WTC11 (cell line): ENCODE results near the gene PDSS1. TPM values are rescaled to one million over a fixed set of nuclear protein-coding genes. Genes with fewer than 3 reads are reported as not detected.

ENCODE experiments used
- ATAC-seq: fragments of 200-7000 bp; cut with Tn5 transposase; 2 replicates; pipeline ENCODE4 v1.10.0; 2021; ENCODE audit warnings: mild to moderate bottlenecking, moderate library complexity
- CTCF ChIA-PET: fragments of 300-600 bp; sonication (Branson Sonifier 250); formaldehyde crosslinking; loops from one replicate; lab custom pipeline; 2021; ENCODE audit warnings: antibody characterized with exemption; lab: Charles Lee
- POLR2A ChIA-PET: fragments of 350-600 bp; sonication (Branson Sonifier 250); formaldehyde crosslinking; loops from one replicate; lab custom pipeline; 2021; ENCODE audit warnings: antibody characterized with exemption; lab: Charles Lee
- DNase-seq: peaks from one replicate; pipeline ENCODE4 v3.0.0; 2021; ENCODE audit warnings: low spot score
- H3K27ac Mint-ChIP-seq: 2 replicates; pipeline ENCODE4 v1.8.0; 2021; ENCODE audit warnings: mixed read lengths
- H3K27me3 Mint-ChIP-seq: 2 replicates; pipeline ENCODE4 v1.8.0; 2021; ENCODE audit warnings: low read depth, mild to moderate bottlenecking, moderate library complexity, mixed read lengths
- H3K36me3 Mint-ChIP-seq: 2 replicates; pipeline ENCODE4 v1.8.0; 2021; ENCODE audit warnings: mixed read lengths
- H3K4me1 Mint-ChIP-seq: 2 replicates; pipeline ENCODE4 v1.8.0; 2022; ENCODE audit warnings: mixed read lengths
- H3K4me3 Mint-ChIP-seq: 2 replicates; pipeline ENCODE4 v1.8.0; 2021; ENCODE audit warnings: mild to moderate bottlenecking, moderate library complexity, mixed read lengths
- H3K9me3 Mint-ChIP-seq: 2 replicates; pipeline ENCODE4 v1.8.0; 2021; ENCODE audit warnings: mixed read lengths
- ATF1 ChIP-seq: sonication (generic); formaldehyde crosslinking; IDR thresholded peaks from 2 replicates; pipeline ENCODE4 v1.8.1; 2023; ENCODE audit warnings: mild to moderate bottlenecking, moderate library complexity, missing genetic modification reagents
- ESRRA ChIP-seq: sonication (generic); formaldehyde crosslinking; IDR thresholded peaks from 2 replicates; pipeline ENCODE4 v1.8.1; 2022; ENCODE audit warnings: mild to moderate bottlenecking, missing genetic modification reagents, borderline replicate concordance
- FOXK1 ChIP-seq: sonication (generic); formaldehyde crosslinking; IDR thresholded peaks from 2 replicates; pipeline ENCODE4 v1.8.0; 2022; ENCODE audit warnings: mild to moderate bottlenecking, moderate library complexity, missing genetic modification reagents
- GTF2I ChIP-seq: fragments of 250-450 bp; sonication (Bioruptor Pico); conservative IDR thresholded peaks from 2 replicates; pipeline ENCODE4 v1.4.0; 2021; ENCODE audit warnings: mild to moderate bottlenecking
- IRF2 ChIP-seq: sonication (generic); formaldehyde crosslinking; IDR thresholded peaks from 2 replicates; pipeline ENCODE4 v1.8.0; 2022; ENCODE audit warnings: low read depth, missing genetic modification reagents, borderline replicate concordance
- NR1H2 ChIP-seq: sonication (generic); formaldehyde crosslinking; IDR thresholded peaks from 2 replicates; pipeline ENCODE4 v1.9.0; 2021; ENCODE audit warnings: mild to moderate bottlenecking, moderate library complexity, missing genetic modification reagents
- RELA ChIP-seq: sonication (generic); formaldehyde crosslinking; IDR thresholded peaks from 2 replicates; pipeline ENCODE4 v1.8.1; 2022; ENCODE audit warnings: missing genetic modification reagents, mild to moderate bottlenecking, borderline replicate concordance
- SMAD3 ChIP-seq: sonication (generic); formaldehyde crosslinking; IDR thresholded peaks from 2 replicates; pipeline ENCODE4 v1.8.0; 2022; ENCODE audit warnings: missing genetic modification reagents, mild to moderate bottlenecking, borderline replicate concordance
- TEAD1 ChIP-seq: sonication (generic); formaldehyde crosslinking; IDR thresholded peaks from 2 replicates; pipeline ENCODE4 v1.8.0; 2022; ENCODE audit warnings: mild to moderate bottlenecking, missing genetic modification reagents
- total RNA-seq: library from RNA; stranded (reverse); gene quantifications from 3 replicates; pipeline ENCODE4 v1.2.3, GENCODE V29; 2021
- TF ChIP-seq, protein P1 (sequence below): sonication (generic); formaldehyde crosslinking; IDR thresholded peaks from 2 replicates; pipeline ENCODE4 v1.8.0; 2023; ENCODE audit warnings: missing genetic modification reagents, mild to moderate bottlenecking, borderline replicate concordance
- TF ChIP-seq, protein P2 (sequence below): fragments of 250-450 bp; sonication (Bioruptor Pico); IDR thresholded peaks from 2 replicates; pipeline ENCODE4 v1.9.0; 2021; ENCODE audit warnings: moderate library complexity, mild to moderate bottlenecking, inconsistent platforms, borderline replicate concordance
- TF ChIP-seq, protein P3 (sequence below): sonication (generic); formaldehyde crosslinking; IDR thresholded peaks from 2 replicates; pipeline ENCODE4 v1.8.0; 2022; ENCODE audit warnings: mild to moderate bottlenecking, missing genetic modification reagents
- TF ChIP-seq, protein P4 (sequence below): sonication (generic); formaldehyde crosslinking; IDR thresholded peaks from 2 replicates; pipeline ENCODE4 v1.8.1; 2023; ENCODE audit warnings: mild to moderate bottlenecking, missing genetic modification reagents
- TF ChIP-seq, protein P5 (sequence below): sonication (generic); formaldehyde crosslinking; IDR thresholded peaks from 2 replicates; pipeline ENCODE4 v1.8.0; 2022; ENCODE audit warnings: mild to moderate bottlenecking, missing genetic modification reagents
- TF ChIP-seq, protein P6 (sequence below): sonication (generic); formaldehyde crosslinking; IDR thresholded peaks from 2 replicates; pipeline ENCODE4 v1.8.1; 2023; ENCODE audit warnings: mild to moderate bottlenecking, missing genetic modification reagents, moderate library complexity
- TF ChIP-seq, protein P7 (sequence below): sonication (generic); formaldehyde crosslinking; IDR thresholded peaks from 2 replicates; pipeline ENCODE4 v1.8.1; 2023; ENCODE audit warnings: mild to moderate bottlenecking, missing genetic modification reagents, moderate library complexity
- TF ChIP-seq, protein P8 (sequence below): fragments of 250-450 bp; sonication (Bioruptor Pico); IDR thresholded peaks from 2 replicates; pipeline ENCODE4 v1.9.0; 2021; ENCODE audit warnings: mild to moderate bottlenecking
- TF ChIP-seq, protein P9 (sequence below): fragments of 200-600 bp; IDR thresholded peaks from 2 replicates; pipeline ENCODE4 v1.8.0; 2022; ENCODE audit warnings: antibody characterized with exemption
- TF ChIP-seq, protein P10 (sequence below): sonication (generic); formaldehyde crosslinking; IDR thresholded peaks from 2 replicates; pipeline ENCODE4 v1.8.0; 2022; ENCODE audit warnings: mild to moderate bottlenecking, missing genetic modification reagents
- TF ChIP-seq, protein P11 (sequence below): sonication (generic); formaldehyde crosslinking; IDR thresholded peaks from 2 replicates; pipeline ENCODE4 v1.8.1; 2022; ENCODE audit warnings: low read depth, mild to moderate bottlenecking, moderate library complexity, missing genetic modification reagents, borderline replicate concordance

PDSS1 gene
- total RNA-seq, 1 experiment from 2014 or later = 13.6 TPM

DNA sequence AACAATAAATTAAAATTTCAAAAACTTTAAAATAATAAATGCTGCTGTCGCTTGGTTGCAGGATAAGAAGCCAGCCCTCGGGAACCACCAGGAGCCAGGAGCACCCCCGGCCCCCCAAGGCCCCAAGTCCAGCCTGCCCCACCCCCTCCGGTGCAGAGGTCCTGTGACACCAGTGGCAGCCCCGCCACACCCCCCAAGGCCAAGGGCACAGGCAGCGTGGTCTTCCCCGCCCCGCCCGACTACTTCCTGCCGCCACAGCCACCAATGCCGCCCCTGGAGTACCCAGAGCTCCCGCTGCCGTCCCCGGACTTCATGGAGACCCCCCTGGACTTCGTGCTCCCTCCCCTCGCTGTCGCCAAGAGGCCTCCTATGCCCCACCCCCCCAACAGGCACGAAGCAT is 44.5 kb upstream of the PDSS1 start:
- H3K4me1 Mint-ChIP-seq = 0 out of 2 replicates have a peak, but pooled peaks cover 4% of the 10 kb centered on the region
- CTCF ChIA-PET = no interaction called here
- POLR2A ChIA-PET = interaction anchor here (0.7 kb wide), 2 partner anchors 37 to 1902 kb away, joined by 6 to 7 read pairs; no protein-coding TSS in a partner anchor

DNA sequence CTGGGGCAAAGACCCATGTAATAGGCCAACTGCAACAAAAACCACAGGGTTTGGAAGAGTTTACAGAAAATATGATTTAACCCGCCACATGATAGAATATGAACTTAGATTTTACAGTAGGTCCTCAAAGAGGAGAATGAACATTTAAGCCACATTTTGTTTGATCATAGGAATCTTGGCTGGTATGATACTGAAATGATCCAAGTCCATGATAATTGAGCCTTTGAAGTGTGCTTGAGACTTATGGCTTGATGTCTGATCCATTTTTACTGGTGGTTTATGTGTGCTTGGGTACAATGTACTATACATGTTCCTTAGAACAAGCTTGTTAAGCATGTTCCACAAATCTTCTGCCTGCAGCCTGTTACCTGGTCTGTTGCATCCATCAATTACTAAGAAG is 41.8 kb upstream of the PDSS1 start:
- no peaks in the 10 kb centered on the region for H3K4me1 Mint-ChIP-seq
- ChIA-PET POLR2A (no interaction called here), CTCF (no interaction called here)
- no peak overlapping the region for H3K4me3 Mint-ChIP-seq
- ATAC-seq = no peak
- no peaks in the 10 kb centered on the region for H3K36me3 Mint-ChIP-seq
- no peaks in the 10 kb centered on the region for H3K9me3 Mint-ChIP-seq
- DNase-seq = no peak
- H3K27me3 Mint-ChIP-seq = no peaks in the 10 kb centered on the region
- no peak overlapping the region for H3K27ac Mint-ChIP-seq
- TF ChIP-seq, protein P1, sequence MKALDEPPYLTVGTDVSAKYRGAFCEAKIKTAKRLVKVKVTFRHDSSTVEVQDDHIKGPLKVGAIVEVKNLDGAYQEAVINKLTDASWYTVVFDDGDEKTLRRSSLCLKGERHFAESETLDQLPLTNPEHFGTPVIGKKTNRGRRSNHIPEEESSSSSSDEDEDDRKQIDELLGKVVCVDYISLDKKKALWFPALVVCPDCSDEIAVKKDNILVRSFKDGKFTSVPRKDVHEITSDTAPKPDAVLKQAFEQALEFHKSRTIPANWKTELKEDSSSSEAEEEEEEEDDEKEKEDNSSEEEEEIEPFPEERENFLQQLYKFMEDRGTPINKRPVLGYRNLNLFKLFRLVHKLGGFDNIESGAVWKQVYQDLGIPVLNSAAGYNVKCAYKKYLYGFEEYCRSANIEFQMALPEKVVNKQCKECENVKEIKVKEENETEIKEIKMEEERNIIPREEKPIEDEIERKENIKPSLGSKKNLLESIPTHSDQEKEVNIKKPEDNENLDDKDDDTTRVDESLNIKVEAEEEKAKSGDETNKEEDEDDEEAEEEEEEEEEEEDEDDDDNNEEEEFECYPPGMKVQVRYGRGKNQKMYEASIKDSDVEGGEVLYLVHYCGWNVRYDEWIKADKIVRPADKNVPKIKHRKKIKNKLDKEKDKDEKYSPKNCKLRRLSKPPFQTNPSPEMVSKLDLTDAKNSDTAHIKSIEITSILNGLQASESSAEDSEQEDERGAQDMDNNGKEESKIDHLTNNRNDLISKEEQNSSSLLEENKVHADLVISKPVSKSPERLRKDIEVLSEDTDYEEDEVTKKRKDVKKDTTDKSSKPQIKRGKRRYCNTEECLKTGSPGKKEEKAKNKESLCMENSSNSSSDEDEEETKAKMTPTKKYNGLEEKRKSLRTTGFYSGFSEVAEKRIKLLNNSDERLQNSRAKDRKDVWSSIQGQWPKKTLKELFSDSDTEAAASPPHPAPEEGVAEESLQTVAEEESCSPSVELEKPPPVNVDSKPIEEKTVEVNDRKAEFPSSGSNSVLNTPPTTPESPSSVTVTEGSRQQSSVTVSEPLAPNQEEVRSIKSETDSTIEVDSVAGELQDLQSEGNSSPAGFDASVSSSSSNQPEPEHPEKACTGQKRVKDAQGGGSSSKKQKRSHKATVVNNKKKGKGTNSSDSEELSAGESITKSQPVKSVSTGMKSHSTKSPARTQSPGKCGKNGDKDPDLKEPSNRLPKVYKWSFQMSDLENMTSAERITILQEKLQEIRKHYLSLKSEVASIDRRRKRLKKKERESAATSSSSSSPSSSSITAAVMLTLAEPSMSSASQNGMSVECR = no peak
- TF ChIP-seq ATF1 (CRISPR knock-in tag) (no peak), TEAD1 (CRISPR knock-in tag) (no peak)
- TF ChIP-seq, protein P2, sequence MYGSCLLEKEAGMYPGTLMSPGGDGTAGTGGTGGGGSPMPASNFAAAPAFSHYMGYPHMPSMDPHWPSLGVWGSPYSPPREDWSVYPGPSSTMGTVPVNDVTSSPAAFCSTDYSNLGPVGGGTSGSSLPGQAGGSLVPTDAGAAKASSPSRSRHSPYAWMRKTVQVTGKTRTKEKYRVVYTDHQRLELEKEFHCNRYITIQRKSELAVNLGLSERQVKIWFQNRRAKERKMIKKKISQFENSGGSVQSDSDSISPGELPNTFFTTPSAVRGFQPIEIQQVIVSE (CRISPR knock-in tag) = no peak
- TF ChIP-seq, protein P3, sequence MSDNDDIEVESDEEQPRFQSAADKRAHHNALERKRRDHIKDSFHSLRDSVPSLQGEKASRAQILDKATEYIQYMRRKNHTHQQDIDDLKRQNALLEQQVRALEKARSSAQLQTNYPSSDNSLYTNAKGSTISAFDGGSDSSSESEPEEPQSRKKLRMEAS = no peak
- TF ChIP-seq, protein P4, sequence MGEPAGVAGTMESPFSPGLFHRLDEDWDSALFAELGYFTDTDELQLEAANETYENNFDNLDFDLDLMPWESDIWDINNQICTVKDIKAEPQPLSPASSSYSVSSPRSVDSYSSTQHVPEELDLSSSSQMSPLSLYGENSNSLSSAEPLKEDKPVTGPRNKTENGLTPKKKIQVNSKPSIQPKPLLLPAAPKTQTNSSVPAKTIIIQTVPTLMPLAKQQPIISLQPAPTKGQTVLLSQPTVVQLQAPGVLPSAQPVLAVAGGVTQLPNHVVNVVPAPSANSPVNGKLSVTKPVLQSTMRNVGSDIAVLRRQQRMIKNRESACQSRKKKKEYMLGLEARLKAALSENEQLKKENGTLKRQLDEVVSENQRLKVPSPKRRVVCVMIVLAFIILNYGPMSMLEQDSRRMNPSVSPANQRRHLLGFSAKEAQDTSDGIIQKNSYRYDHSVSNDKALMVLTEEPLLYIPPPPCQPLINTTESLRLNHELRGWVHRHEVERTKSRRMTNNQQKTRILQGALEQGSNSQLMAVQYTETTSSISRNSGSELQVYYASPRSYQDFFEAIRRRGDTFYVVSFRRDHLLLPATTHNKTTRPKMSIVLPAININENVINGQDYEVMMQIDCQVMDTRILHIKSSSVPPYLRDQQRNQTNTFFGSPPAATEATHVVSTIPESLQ = no peak
- TF ChIP-seq, protein P5, sequence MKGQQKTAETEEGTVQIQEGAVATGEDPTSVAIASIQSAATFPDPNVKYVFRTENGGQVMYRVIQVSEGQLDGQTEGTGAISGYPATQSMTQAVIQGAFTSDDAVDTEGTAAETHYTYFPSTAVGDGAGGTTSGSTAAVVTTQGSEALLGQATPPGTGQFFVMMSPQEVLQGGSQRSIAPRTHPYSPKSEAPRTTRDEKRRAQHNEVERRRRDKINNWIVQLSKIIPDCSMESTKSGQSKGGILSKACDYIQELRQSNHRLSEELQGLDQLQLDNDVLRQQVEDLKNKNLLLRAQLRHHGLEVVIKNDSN (CRISPR knock-in tag) = no peak
- TF ChIP-seq, protein P6, sequence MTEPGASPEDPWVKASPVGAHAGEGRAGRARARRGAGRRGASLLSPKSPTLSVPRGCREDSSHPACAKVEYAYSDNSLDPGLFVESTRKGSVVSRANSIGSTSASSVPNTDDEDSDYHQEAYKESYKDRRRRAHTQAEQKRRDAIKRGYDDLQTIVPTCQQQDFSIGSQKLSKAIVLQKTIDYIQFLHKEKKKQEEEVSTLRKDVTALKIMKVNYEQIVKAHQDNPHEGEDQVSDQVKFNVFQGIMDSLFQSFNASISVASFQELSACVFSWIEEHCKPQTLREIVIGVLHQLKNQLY (CRISPR knock-in tag) = no peak

More for the DNA sequence above, 44.5 kb upstream of the PDSS1 start:
- DNase-seq (no peak), ATAC-seq (no peak)
- H3K27me3 Mint-ChIP-seq = no peaks in the 10 kb centered on the region
- no peaks in the 10 kb centered on the region for H3K9me3 Mint-ChIP-seq
- TF ChIP-seq SMAD3 (CRISPR knock-in tag) = no peak
- no peak for TF ChIP-seq IRF2 (CRISPR knock-in tag)
- TF ChIP-seq FOXK1 = no peak
- TF ChIP-seq, protein P7, sequence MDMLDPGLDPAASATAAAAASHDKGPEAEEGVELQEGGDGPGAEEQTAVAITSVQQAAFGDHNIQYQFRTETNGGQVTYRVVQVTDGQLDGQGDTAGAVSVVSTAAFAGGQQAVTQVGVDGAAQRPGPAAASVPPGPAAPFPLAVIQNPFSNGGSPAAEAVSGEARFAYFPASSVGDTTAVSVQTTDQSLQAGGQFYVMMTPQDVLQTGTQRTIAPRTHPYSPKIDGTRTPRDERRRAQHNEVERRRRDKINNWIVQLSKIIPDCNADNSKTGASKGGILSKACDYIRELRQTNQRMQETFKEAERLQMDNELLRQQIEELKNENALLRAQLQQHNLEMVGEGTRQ (CRISPR knock-in tag) = no peak
- TF ChIP-seq, protein P8, sequence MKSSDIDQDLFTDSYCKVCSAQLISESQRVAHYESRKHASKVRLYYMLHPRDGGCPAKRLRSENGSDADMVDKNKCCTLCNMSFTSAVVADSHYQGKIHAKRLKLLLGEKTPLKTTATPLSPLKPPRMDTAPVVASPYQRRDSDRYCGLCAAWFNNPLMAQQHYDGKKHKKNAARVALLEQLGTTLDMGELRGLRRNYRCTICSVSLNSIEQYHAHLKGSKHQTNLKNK (CRISPR knock-in tag) = no peak
- TF ChIP-seq, protein P9, sequence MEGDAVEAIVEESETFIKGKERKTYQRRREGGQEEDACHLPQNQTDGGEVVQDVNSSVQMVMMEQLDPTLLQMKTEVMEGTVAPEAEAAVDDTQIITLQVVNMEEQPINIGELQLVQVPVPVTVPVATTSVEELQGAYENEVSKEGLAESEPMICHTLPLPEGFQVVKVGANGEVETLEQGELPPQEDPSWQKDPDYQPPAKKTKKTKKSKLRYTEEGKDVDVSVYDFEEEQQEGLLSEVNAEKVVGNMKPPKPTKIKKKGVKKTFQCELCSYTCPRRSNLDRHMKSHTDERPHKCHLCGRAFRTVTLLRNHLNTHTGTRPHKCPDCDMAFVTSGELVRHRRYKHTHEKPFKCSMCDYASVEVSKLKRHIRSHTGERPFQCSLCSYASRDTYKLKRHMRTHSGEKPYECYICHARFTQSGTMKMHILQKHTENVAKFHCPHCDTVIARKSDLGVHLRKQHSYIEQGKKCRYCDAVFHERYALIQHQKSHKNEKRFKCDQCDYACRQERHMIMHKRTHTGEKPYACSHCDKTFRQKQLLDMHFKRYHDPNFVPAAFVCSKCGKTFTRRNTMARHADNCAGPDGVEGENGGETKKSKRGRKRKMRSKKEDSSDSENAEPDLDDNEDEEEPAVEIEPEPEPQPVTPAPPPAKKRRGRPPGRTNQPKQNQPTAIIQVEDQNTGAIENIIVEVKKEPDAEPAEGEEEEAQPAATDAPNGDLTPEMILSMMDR = no peak
- no peak for TF ChIP-seq NR1H2
- TF ChIP-seq ESRRA (CRISPR knock-in tag) = no peak
- no peak for TF ChIP-seq GTF2I (CRISPR knock-in tag)
- no peak for TF ChIP-seq RELA (CRISPR knock-in tag)
- TF ChIP-seq, protein P10, sequence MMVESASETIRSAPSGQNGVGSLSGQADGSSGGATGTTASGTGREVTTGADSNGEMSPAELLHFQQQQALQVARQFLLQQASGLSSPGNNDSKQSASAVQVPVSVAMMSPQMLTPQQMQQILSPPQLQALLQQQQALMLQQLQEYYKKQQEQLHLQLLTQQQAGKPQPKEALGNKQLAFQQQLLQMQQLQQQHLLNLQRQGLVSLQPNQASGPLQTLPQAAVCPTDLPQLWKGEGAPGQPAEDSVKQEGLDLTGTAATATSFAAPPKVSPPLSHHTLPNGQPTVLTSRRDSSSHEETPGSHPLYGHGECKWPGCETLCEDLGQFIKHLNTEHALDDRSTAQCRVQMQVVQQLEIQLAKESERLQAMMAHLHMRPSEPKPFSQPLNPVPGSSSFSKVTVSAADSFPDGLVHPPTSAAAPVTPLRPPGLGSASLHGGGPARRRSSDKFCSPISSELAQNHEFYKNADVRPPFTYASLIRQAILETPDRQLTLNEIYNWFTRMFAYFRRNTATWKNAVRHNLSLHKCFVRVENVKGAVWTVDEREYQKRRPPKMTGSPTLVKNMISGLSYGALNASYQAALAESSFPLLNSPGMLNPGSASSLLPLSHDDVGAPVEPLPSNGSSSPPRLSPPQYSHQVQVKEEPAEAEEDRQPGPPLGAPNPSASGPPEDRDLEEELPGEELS = no peak
- TF ChIP-seq, protein P11, sequence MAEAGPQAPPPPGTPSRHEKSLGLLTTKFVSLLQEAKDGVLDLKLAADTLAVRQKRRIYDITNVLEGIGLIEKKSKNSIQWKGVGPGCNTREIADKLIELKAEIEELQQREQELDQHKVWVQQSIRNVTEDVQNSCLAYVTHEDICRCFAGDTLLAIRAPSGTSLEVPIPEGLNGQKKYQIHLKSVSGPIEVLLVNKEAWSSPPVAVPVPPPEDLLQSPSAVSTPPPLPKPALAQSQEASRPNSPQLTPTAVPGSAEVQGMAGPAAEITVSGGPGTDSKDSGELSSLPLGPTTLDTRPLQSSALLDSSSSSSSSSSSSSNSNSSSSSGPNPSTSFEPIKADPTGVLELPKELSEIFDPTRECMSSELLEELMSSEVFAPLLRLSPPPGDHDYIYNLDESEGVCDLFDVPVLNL = no peak
- no peak overlapping the region for H3K4me3 Mint-ChIP-seq
- no peaks in the 10 kb centered on the region for H3K36me3 Mint-ChIP-seq
- no peak overlapping the region for H3K27ac Mint-ChIP-seq
